K562 (cell line): ENCODE measurements around the gene AGPAT3. TPM values are rescaled to one million over a fixed set of nuclear protein-coding genes. Genes with fewer than 3 reads are reported as not detected.

Source experiments
- ETV1 ChIP-seq: fragments of 450-650 bp; conservative IDR thresholded peaks from 2 replicates; pipeline ENCODE4 v1.6.1; 2016; ENCODE audit warnings: missing genetic modification characterization, control low read depth, low read depth, missing compliant biosample characterization
- FOXK1 ChIP-seq: sonication (generic); formaldehyde crosslinking; IDR thresholded peaks from 2 replicates; pipeline ENCODE4 v1.8.0; 2022; ENCODE audit warnings: missing genetic modification reagents, mild to moderate bottlenecking, borderline replicate concordance
- HMBOX1 ChIP-seq: sonication (generic); IDR thresholded peaks from 2 replicates; pipeline ENCODE4 v1.6.1; 2016
- KLF10 ChIP-seq: fragments of 250-450 bp; sonication (Bioruptor Pico); IDR thresholded peaks from 2 replicates; pipeline ENCODE4 v1.6.1; 2021; ENCODE audit warnings: matching md5 sums
- MAZ ChIP-seq, 2 experiments: fragments of 450-650 bp in 1 of 2; sonication (generic) in 1 of 2; formaldehyde crosslinking; IDR thresholded peaks in 1 of 2; conservative IDR thresholded peaks in 1 of 2; 2 replicates each; pipeline versions ENCODE4 v1.4.0 to v1.5.0; 2020; ENCODE audit warnings: mild to moderate bottlenecking in 1 of 2, missing genetic modification reagents in 1 of 2
- MYC ChIP-seq, 2 experiments: fragments of 250-450 bp in 1 of 2; sonication (Bioruptor Pico) in 1 of 2; IDR thresholded peaks; 2 replicates each; pipeline versions ENCODE4 v1.5.1 to v1.6.1; 2012 to 2021; ENCODE audit warnings: low read depth in 2 of 2, borderline replicate concordance in 1 of 2, improper control_type of control experiment in 1 of 2, low read length in 1 of 2, mild to moderate bottlenecking in 1 of 2, moderate library complexity in 1 of 2
- PATZ1 ChIP-seq: fragments of 250-450 bp; sonication (Bioruptor Pico); IDR thresholded peaks from 2 replicates; pipeline ENCODE4 v1.5.0; 2020; ENCODE audit warnings: mild to moderate bottlenecking, borderline replicate concordance
- RBBP5 ChIP-seq: fragments of 200-600 bp; sonication (generic); IDR thresholded peaks from 2 replicates; pipeline ENCODE4 v1.6.1; 2012; ENCODE audit warnings: borderline replicate concordance, mild to moderate bottlenecking, low read length, control low read depth, inconsistent platforms; ENCODE audit not compliant: insufficient read depth, poor library complexity, severe bottlenecking
- RNF219 ChIP-seq: fragments of 250-450 bp; sonication (Bioruptor Pico); IDR thresholded peaks from 2 replicates; pipeline ENCODE4 v1.5.0; 2022; ENCODE audit warnings: mild to moderate bottlenecking
- SRSF1 ChIP-seq: fragments of 200-400 bp; formaldehyde crosslinking; IDR thresholded peaks from 2 replicates; pipeline ENCODE4 v1.6.1; 2017; ENCODE audit warnings: mild to moderate bottlenecking, low read depth, low read length, moderate library complexity
- TFAM ChIP-seq: fragments of 250-450 bp; sonication (Bioruptor Pico); conservative IDR thresholded peaks from 2 replicates; pipeline ENCODE4 v1.5.0; 2021; ENCODE audit warnings: mild to moderate bottlenecking, moderate library complexity
- ZHX1 ChIP-seq: fragments of 150-350 bp; conservative IDR thresholded peaks from 2 replicates; pipeline ENCODE4 v1.6.1; 2014; ENCODE audit warnings: low read length
- ZSCAN32 ChIP-seq: fragments of 450-650 bp; formaldehyde crosslinking; IDR thresholded peaks from 2 replicates; pipeline ENCODE4 v1.4.0; 2020; ENCODE audit warnings: mild to moderate bottlenecking, moderate library complexity
- polyA plus RNA-seq, 8 experiments: library from polyadenylated mRNA; depleted of rRNA in 4 of 8; stranded (reverse) in 5 of 8; unstranded in 3 of 8; fragments of >200 nt; fragmentation: Nextera tagmentation in 2 of 8; fragmentation: Illumina TruSeq in 1 of 8; extraction: Ambion mirVana in 2 of 8; extraction: Trizol in 1 of 8; gene quantifications; 2 replicates each; pipeline versions ENCODE4 v1.2.1 to v1.2.3, GENCODE V29; 2011 to 2014; ENCODE audit warnings: inconsistent platforms in 1 of 8, missing spikeins in 1 of 8
- total RNA-seq, 7 experiments: library from RNA; depleted of rRNA in 6 of 7; stranded (reverse); fragments of >200 nt in 6 of 7; fragmentation: Illumina TruSeq in 2 of 7; extraction: Trizol in 2 of 7; gene quantifications; 2 replicates each; pipeline versions ENCODE4 v1.2.1 to v1.2.3, GENCODE V29; 2011 to 2021; ENCODE audit warnings: low replicate concordance in 1 of 7

Gene AGPAT3
- total and polyA plus RNA-seq, 9 of the 15 experiments (the other 6 are each of a cell fraction or from before 2014, with no cell fraction given), result 1.5 to 88.4 (median 35.7) TPM

- TF ChIP-seq PATZ1 (CRISPR knock-in tag) (no peak), KLF10 (no peak), SRSF1 (no peak), ETV1 (no peak), MYC (IDR thresholded peaks at IDR 0.05; ENCODE audit: low read depth, low read length) (peak; percentile 46; the same call in 1 of the 2 replicates), MYC (CRISPR knock-in tag; IDR thresholded peaks at IDR 0.05; ENCODE audit: borderline replicate concordance, low read depth) (no peak), ZSCAN32 (CRISPR knock-in tag) (no peak), FOXK1 (no peak), MAZ (CRISPR knock-in tag; conservative IDR thresholded peaks at IDR 0.05 in 1 of 2, IDR thresholded peaks at IDR 0.05 in 1 of 2) (peak in 1 of 2 experiments; percentile 50; a peak in 1 of 4 replicates), TFAM (no peak), RNF219 (CRISPR knock-in tag) (no peak), RBBP5 (no peak), ZHX1 (no peak), HMBOX1 (no peak)
Observed at GRCh38 chr21:43829575-43830119, 35.4 kb upstream of the AGPAT3 start (continued).
